Colonic mucosa (tissue), 4 donors: Measurements from ENCODE around the gene ELP4. TPM values are rescaled to one million over a fixed set of nuclear protein-coding genes. Genes with fewer than 3 reads are reported as not detected.

Experiments used
- DNase-seq: peaks from one replicate; pipeline ENCODE4 v3.0.0-alpha.2; 2020
- H3K27ac ChIP-seq: fragments of 200-600 bp; one replicate; pipeline ENCODE4 v1.8.0; 2021
- H3K27me3 ChIP-seq: fragments of 200-600 bp; one replicate; pipeline ENCODE4 v1.8.0; 2021
- H3K36me3 ChIP-seq: fragments of 200-600 bp; one replicate; pipeline ENCODE4 v1.8.0; 2021
- H3K4me1 ChIP-seq: fragments of 200-600 bp; one replicate; pipeline ENCODE4 v1.8.0; 2021; ENCODE audit warnings: mild to moderate bottlenecking
- H3K4me3 ChIP-seq: fragments of 200-600 bp; one replicate; pipeline ENCODE4 v1.8.0; 2021
- H3K9ac ChIP-seq, 2 donors: one replicate each; pipeline ENCODE4 v1.7.0; 2013; ENCODE audit warnings: control low read depth in 2 of 2, low read depth in 2 of 2, low read length in 2 of 2
- H3K9me3 ChIP-seq: fragments of 200-600 bp; one replicate; pipeline ENCODE4 v1.8.0; 2021
- CTCF ChIP-seq: fragments of 200-600 bp; IDR thresholded peaks from one replicate; pipeline ENCODE4 v1.8.0; 2022; ENCODE audit warnings: antibody characterized with exemption, mild to moderate bottlenecking
- intact Hi-C: fragments of 100-400 bp; cut with DNase I; formaldehyde crosslinking; loops from one replicate; pipeline ENCODE4 v1.14.1; 2022
- total RNA-seq, 2 donors: library from RNA; stranded (reverse); fragmentation: NEBNext Ultra II Directional in 1 of 2; extraction: Animal tissue kit (Norgen Biotek cat#: 25700) in 1 of 2; gene quantifications; one replicate each; pipeline ENCODE4 v1.2.1, GENCODE V29; 2021
- donor health status: healthy.
- donor health status: DM: no; HTN: no; CAD: no.
- donor health status: DM: no; HTN: no; CAD: no.

Gene ELP4
- total RNA-seq, 2 donors from 2014 or later: 17.0 to 22.8 TPM

DNA sequence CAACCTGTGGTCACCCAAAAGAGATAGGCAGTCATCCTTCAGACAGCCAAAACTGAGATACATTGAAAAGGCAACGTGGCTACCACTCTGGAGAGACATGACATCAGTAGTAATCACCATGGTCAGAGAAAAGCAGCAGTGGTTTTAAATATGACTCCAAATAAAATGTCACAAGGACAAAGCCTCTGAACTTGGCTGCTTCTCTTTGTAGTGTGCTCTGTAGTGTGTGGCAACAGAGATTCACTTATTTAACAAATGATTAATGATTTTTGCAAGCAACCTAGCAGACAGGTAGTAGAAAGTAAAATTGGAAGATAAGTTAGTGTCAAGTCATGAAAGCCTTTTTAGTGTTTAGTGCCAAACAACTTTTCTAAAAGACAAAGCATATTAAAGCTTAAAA is 238.0 kb downstream of the ELP4 start:
- no peaks in the 10 kb centered on the region for H3K4me1 ChIP-seq
- H3K27ac ChIP-seq: no peak overlapping the region
- intact Hi-C loops: no loop called here
- no peaks in the 10 kb centered on the region for H3K36me3 ChIP-seq
- H3K4me3 ChIP-seq: no peak overlapping the region
- no peak for TF ChIP-seq CTCF
- no peaks in the 10 kb centered on the region for H3K9me3 ChIP-seq
- no peaks in the 10 kb centered on the region for H3K27me3 ChIP-seq
- H3K9ac ChIP-seq: no peak overlapping the region
- DNase-seq: no peak

GRCh38 chr11:31757260-31757835 is 247.8 kb downstream of the ELP4 start:
- Histone ChIP-seq H3K27me3 (no peaks in the 10 kb centered on the region), H3K9ac (no peak overlapping the region), H3K4me3 (no peak overlapping the region), H3K9me3 (no peaks in the 10 kb centered on the region), H3K36me3 (no peaks in the 10 kb centered on the region), H3K27ac (no peak overlapping the region), H3K4me1 (no peaks in the 10 kb centered on the region)
- intact Hi-C loops: no loop called here
- TF ChIP-seq CTCF: no peak
- DNase-seq: no peak

DNA sequence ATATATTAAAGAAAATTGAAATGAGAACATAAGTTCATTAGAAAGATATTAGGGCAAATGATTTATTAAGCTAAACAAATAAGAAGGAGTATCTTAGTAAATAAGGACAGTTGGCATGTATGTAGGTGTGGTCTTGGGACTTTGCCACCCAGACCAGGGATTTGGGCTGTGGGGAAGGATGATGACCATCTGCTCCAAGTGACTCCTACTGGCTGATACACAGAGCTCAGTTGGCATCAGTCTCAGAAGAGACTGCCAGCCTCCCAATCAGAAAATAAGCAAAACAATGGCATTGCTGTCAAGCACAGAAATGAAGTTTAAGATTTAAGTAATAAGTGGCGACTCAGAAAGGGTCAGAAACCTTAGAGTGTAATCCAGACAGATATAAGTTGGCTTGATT is 252.1 kb downstream of the ELP4 start:
- no peaks in the 10 kb centered on the region for H3K9me3 ChIP-seq
- no peaks in the 10 kb centered on the region for H3K4me1 ChIP-seq
- H3K27me3 ChIP-seq: no peaks in the 10 kb centered on the region
- H3K27ac ChIP-seq: no peak overlapping the region
- intact Hi-C loops: no loop called here
- DNase-seq: no peak
- no peak overlapping the region for H3K9ac ChIP-seq
- H3K4me3 ChIP-seq: no peak overlapping the region
- H3K36me3 ChIP-seq: no peaks in the 10 kb centered on the region
- TF ChIP-seq CTCF: no peak

- H3K9ac ChIP-seq: no peak overlapping the region
- DNase-seq: no peak
- H3K9me3 ChIP-seq: no peaks in the 10 kb centered on the region
- H3K27me3 ChIP-seq: no peaks in the 10 kb centered on the region
- H3K4me1 ChIP-seq: no peaks in the 10 kb centered on the region
- no peak overlapping the region for H3K4me3 ChIP-seq
- intact Hi-C loops: no loop called here
- no peaks in the 10 kb centered on the region for H3K36me3 ChIP-seq
- TF ChIP-seq CTCF: no peak
- no peak overlapping the region for H3K27ac ChIP-seq
These were observed 253.7 kb downstream of the ELP4 start for GRCh38 chr11:31763296-31763695.

GRCh38 chr11:31764261-31764660 is 254.7 kb downstream of the ELP4 start:
- Histone ChIP-seq H3K9ac (no peak overlapping the region), H3K9me3 (no peaks in the 10 kb centered on the region), H3K4me1 (no peaks in the 10 kb centered on the region), H3K4me3 (no peak overlapping the region), H3K36me3 (no peaks in the 10 kb centered on the region), H3K27ac (no peak overlapping the region), H3K27me3 (no peaks in the 10 kb centered on the region)
- no peak for TF ChIP-seq CTCF
- intact Hi-C loops: no loop called here
- no peak for DNase-seq
